B cell (primary cell): Measurements from ENCODE around the gene DNAJB6. TPM values are rescaled to one million over a fixed set of nuclear protein-coding genes. Genes with fewer than 3 reads are reported as not detected.

ENCODE experiments used
- ATAC-seq: fragments of 200-7000 bp; cut with Tn5 transposase; one replicate; pipeline ENCODE4 v1.10.0; 2021; ENCODE audit warnings: low read depth, mild to moderate bottlenecking, moderate number of reproducible peaks, moderate library complexity
- CTCF ChIA-PET: fragments of 350-600 bp; sonication (Branson Sonifier 250); formaldehyde crosslinking; loops from one replicate; lab custom pipeline; 2021; ENCODE audit warnings: antibody characterized with exemption, inconsistent platforms; lab: Charles Lee
- POLR2A ChIA-PET: fragments of 350-600 bp; sonication (Branson Sonifier 250); formaldehyde crosslinking; loops from one replicate; lab custom pipeline; 2021; ENCODE audit warnings: antibody characterized with exemption; lab: Charles Lee
- DNase-seq: peaks from one replicate; pipeline ENCODE4 v3.0.0; 2013
- H2AFZ ChIP-seq: 2 replicates; pipeline ENCODE4 v1.6.1; 2012; ENCODE audit warnings: mild to moderate bottlenecking, low read depth, low read length; ENCODE audit not compliant: insufficient read depth, poor library complexity, severe bottlenecking
- H3K27ac ChIP-seq, 2 donors: 1 replicate in 1 of 2; 2 replicates in 1 of 2; pipeline ENCODE4 v1.5.1; 2012 to 2013; ENCODE audit warnings: low read length in 2 of 2, mild to moderate bottlenecking in 2 of 2, moderate library complexity in 1 of 2
- H3K27me3 ChIP-seq, 4 experiments: fragments of 200-600 bp in 1 of 4; sonication (generic) in 1 of 4; replicated peaks in 1 of 4; 1 replicate in 2 of 4; 2 replicates in 2 of 4; pipeline versions ENCODE4 v1.6.1 to v1.7.0; 2013 to 2016; ENCODE audit warnings: low read length in 3 of 4, mild to moderate bottlenecking in 2 of 4, mixed read lengths in 1 of 4, moderate library complexity in 1 of 4; ENCODE audit not compliant: insufficient read depth in 4 of 4, control insufficient read depth in 3 of 4; ENCODE audit errors: control extremely low read depth in 1 of 4
- H3K36me3 ChIP-seq, 2 experiments: replicated peaks in 1 of 2; 1 replicate in 1 of 2; 2 replicates in 1 of 2; pipeline versions ENCODE4 v1.6.1 to v1.7.1; 2013; ENCODE audit warnings: low read length in 1 of 2; ENCODE audit not compliant: insufficient read depth in 2 of 2, control insufficient read depth in 1 of 2; ENCODE audit errors: control extremely low read depth in 1 of 2, extremely low read depth in 1 of 2
- H3K4me1 ChIP-seq, 2 donors: fragments of 200-600 bp in 1 of 2; sonication (generic) in 1 of 2; 1 replicate in 1 of 2; 2 replicates in 1 of 2; pipeline versions ENCODE4 v1.5.1 to v1.6.1; 2013 to 2017; ENCODE audit warnings: low read length in 2 of 2; ENCODE audit not compliant: control insufficient read depth in 2 of 2, insufficient read depth in 2 of 2
- H3K4me2 ChIP-seq: replicated peaks from 2 replicates; pipeline ENCODE3; 2012; ENCODE audit warnings: mild to moderate bottlenecking, low read depth, low read length; ENCODE audit not compliant: poor library complexity, severe bottlenecking
- H3K4me3 ChIP-seq, 5 experiments: fragments of 200-600 bp in 1 of 5; sonication (generic) in 1 of 5; 1 replicate in 3 of 5; 2 replicates in 2 of 5; pipeline versions ENCODE4 v1.5.1 to v1.7.0; 2011 to 2016; ENCODE audit warnings: low read length in 4 of 5, mild to moderate bottlenecking in 4 of 5, low read depth in 2 of 5, control low read depth in 1 of 5, moderate library complexity in 1 of 5; ENCODE audit not compliant: insufficient read depth in 1 of 5; ENCODE audit errors: control extremely low read depth in 1 of 5, extremely low read depth in 1 of 5
- H3K79me2 ChIP-seq: fragments of 200-600 bp; sonication (generic); one replicate; pipeline ENCODE4 v1.6.0; 2016; ENCODE audit warnings: low read length; ENCODE audit not compliant: control insufficient read depth, insufficient read depth
- H3K9ac ChIP-seq: fragments of 200-600 bp; sonication (generic); 2 replicates; pipeline ENCODE4 v1.6.1; 2017; ENCODE audit warnings: mild to moderate bottlenecking, low read length, moderate library complexity
- H3K9me3 ChIP-seq, 3 donors: one replicate each; pipeline versions ENCODE4 v1.6.1 to v1.7.1; 2013; ENCODE audit warnings: low read length in 2 of 3; ENCODE audit not compliant: control insufficient read depth in 2 of 3, insufficient read depth in 1 of 3; ENCODE audit errors: control extremely low read depth in 1 of 3
- H4K20me1 ChIP-seq: 2 replicates; pipeline ENCODE4 v1.6.0; 2012; ENCODE audit warnings: mild to moderate bottlenecking, low read length; ENCODE audit not compliant: insufficient read depth, control insufficient read depth, poor library complexity, severe bottlenecking
- H3K27ac Mint-ChIP-seq: one replicate; pipeline ENCODE4 v1.8.0; 2021; ENCODE audit warnings: mixed read lengths
- H3K27me3 Mint-ChIP-seq: one replicate; pipeline ENCODE4 v1.8.0; 2021; ENCODE audit warnings: mixed read lengths
- H3K4me1 Mint-ChIP-seq: one replicate; pipeline ENCODE4 v1.8.0; 2021; ENCODE audit warnings: mixed read lengths
- H3K4me3 Mint-ChIP-seq: one replicate; pipeline ENCODE4 v1.8.0; 2021; ENCODE audit warnings: mixed read lengths
- H3K9me3 Mint-ChIP-seq: one replicate; pipeline ENCODE4 v1.8.0; 2022; ENCODE audit warnings: mixed read lengths; ENCODE audit not compliant: insufficient read depth
- CTCF ChIP-seq: fragments of 200-600 bp; IDR thresholded peaks from one replicate; pipeline ENCODE4 v1.8.0; 2022; ENCODE audit warnings: antibody characterized with exemption, mild to moderate bottlenecking
- EZH2 ChIP-seq: IDR thresholded peaks from 2 replicates; pipeline ENCODE4 v1.6.1; 2012; ENCODE audit warnings: borderline replicate concordance, low read depth, mild to moderate bottlenecking, moderate library complexity, low read length; ENCODE audit not compliant: insufficient read depth, poor library complexity, severe bottlenecking
- WGBS: methylation state at CpG from one replicate; pipeline ENCODE4 v1.1.5; 2013; ENCODE audit warnings: missing lambda C conversion rate; ENCODE audit not compliant: insufficient coverage; 5-methylcytosine and 5-hydroxymethylcytosine counted together
- intact Hi-C: fragments of 100-400 bp; cut with micrococcal nuclease; formaldehyde crosslinking; loops from one replicate; pipeline ENCODE4 v1.10.0; 2022
- polyA plus RNA-seq: library from polyadenylated mRNA; depleted of rRNA; stranded (reverse); fragments of >200 nt; gene quantifications from 2 replicates; pipeline ENCODE4 v1.2.3, GENCODE V29; 2012
- total RNA-seq, 2 donors: library from RNA; stranded (reverse); fragments of 120-200 nt in 1 of 2; gene quantifications; 1 replicate in 1 of 2; 2 replicates in 1 of 2; pipeline versions ENCODE4 v1.2.3 to v1.2.4, GENCODE V29; 2013 to 2022

The DNAJB6 gene
- total and polyA plus RNA-seq, 2 donors (not counting 1 experiment from before 2014, with no cell fraction given) = 22.4 to 116 TPM

DNA sequence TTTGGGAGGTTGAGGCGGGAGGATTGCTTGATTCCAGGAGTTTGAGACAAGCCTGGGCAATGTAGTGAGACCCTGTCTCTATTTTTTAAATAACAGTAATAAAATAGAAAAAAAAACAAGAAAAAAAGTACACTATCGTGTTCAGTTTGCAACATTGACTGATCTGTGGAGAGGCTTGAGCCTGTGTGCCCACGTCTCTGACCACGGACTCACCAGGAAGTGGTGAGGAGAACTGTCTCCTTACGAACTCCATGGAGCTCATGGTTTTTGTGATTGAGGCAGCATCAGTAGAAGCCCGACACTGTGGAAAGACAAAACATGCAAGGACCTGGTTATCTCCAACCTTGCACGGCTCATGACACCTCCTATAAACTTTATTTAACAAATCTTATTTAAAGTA, 23.9 kb upstream of the DNAJB6 start:
- H3K79me2 ChIP-seq = no peaks in the 10 kb centered on the region
- H3K36me3 ChIP-seq = no peaks in the 10 kb centered on the region
- no peaks in the 10 kb centered on the region for H3K27me3 ChIP-seq
- no peak overlapping the region for H3K4me2 ChIP-seq
- no peak overlapping the region for H2AFZ ChIP-seq
- no peak overlapping the region for H3K27ac Mint-ChIP-seq
- ATAC-seq (no peak), DNase-seq (no peak)
- H3K4me1 Mint-ChIP-seq = no peaks in the 10 kb centered on the region
- no peak overlapping the region for H3K9ac ChIP-seq
- no peaks in the 10 kb centered on the region for H3K4me1 ChIP-seq
- TF ChIP-seq EZH2 = no peak
- TF ChIP-seq CTCF = no peak
- no peaks in the 10 kb centered on the region for H4K20me1 ChIP-seq
- no peaks in the 10 kb centered on the region for H3K27me3 Mint-ChIP-seq
- POLR2A ChIA-PET = no interaction called here
- no peaks in the 10 kb centered on the region for H3K9me3 Mint-ChIP-seq
- H3K9me3 ChIP-seq = no peaks in the 10 kb centered on the region
- intact Hi-C loops = no loop called here
- 39% methylated on average over 3 of the region's 7 CpGs for WGBS
- H3K4me3 Mint-ChIP-seq = no peak overlapping the region
- CTCF ChIA-PET = no interaction called here
- no peak overlapping the region for H3K27ac ChIP-seq
- H3K4me3 ChIP-seq = no peak overlapping the region

GRCh38 chr7:157313645-157314044, 23.2 kb upstream of the DNAJB6 start:
- ChIA-PET POLR2A (no interaction called here), CTCF (no interaction called here)
- no peaks in the 10 kb centered on the region for H3K9me3 ChIP-seq
- H3K4me3 ChIP-seq = no peak overlapping the region
- intact Hi-C loops = no loop called here
- peaks cover 0 to 3% of the 10 kb centered on the region in 2 donors for H3K4me1 ChIP-seq
- H3K27me3 Mint-ChIP-seq = no peaks in the 10 kb centered on the region
- no peaks in the 10 kb centered on the region for H3K4me1 Mint-ChIP-seq
- H2AFZ ChIP-seq = no peak overlapping the region
- H3K9ac ChIP-seq = no peak overlapping the region
- no peak for TF ChIP-seq CTCF
- no peak for TF ChIP-seq EZH2
- H3K27ac Mint-ChIP-seq = no peak overlapping the region
- DNase-seq = no peak
- no peak for ATAC-seq
- H3K79me2 ChIP-seq = no peaks in the 10 kb centered on the region
- no peak overlapping the region for H3K4me3 Mint-ChIP-seq
- no peaks in the 10 kb centered on the region for H3K36me3 ChIP-seq
- H3K9me3 Mint-ChIP-seq = no peaks in the 10 kb centered on the region
- no peaks in the 10 kb centered on the region for H3K27me3 ChIP-seq
- H4K20me1 ChIP-seq = no peaks in the 10 kb centered on the region
- no peak overlapping the region for H3K27ac ChIP-seq
- 97% methylated on average over 15 of the region's 15 CpGs for WGBS
- no peak overlapping the region for H3K4me2 ChIP-seq
